Brain microvascular endothelial cell (primary cell): Measurements from ENCODE around the gene AEN.

Experiments used
- DNase-seq: peaks from one replicate; pipeline ENCODE4 v3.0.0-alpha.2; 2020
- H3K27ac ChIP-seq: fragments of 250-450 bp; sonication (Bioruptor Pico); 2 replicates; pipeline ENCODE4 v1.5.1; 2020; ENCODE audit warnings: mild to moderate bottlenecking, moderate library complexity
- H3K27me3 ChIP-seq: fragments of 250-450 bp; sonication (Bioruptor Pico); replicated peaks from 2 replicates; pipeline ENCODE4 v1.5.1; 2020; ENCODE audit warnings: mild to moderate bottlenecking
- H3K36me3 ChIP-seq: fragments of 250-450 bp; sonication (Bioruptor Pico); replicated peaks from 2 replicates; pipeline ENCODE4 v1.5.1; 2020; ENCODE audit warnings: mild to moderate bottlenecking
- H3K4me3 ChIP-seq: 2 replicates; pipeline ENCODE4 v1.5.1; 2011; ENCODE audit warnings: low read depth, mild to moderate bottlenecking, control low read depth, low read length, moderate library complexity
- CTCF ChIP-seq: IDR thresholded peaks from 2 replicates; pipeline ENCODE4 v1.5.1; 2011; ENCODE audit warnings: low read depth, mild to moderate bottlenecking, moderate library complexity, low read length, control low read depth, inconsistent platforms; ENCODE audit errors: missing control alignments
- in situ Hi-C: cut with HindIII; loops from 2 replicates; pipeline ENCODE4 v1.10.0; 2017; ENCODE audit warnings: low sequenced_read_pairs, low pct_ligation_motif_present

Gene AEN

GRCh38 chr15:88586401-88587162 lies 34.6 kb upstream of the AEN start:
- H3K27ac ChIP-seq: no peak overlapping the region
- DNase-seq: peak; percentile 24
- in situ Hi-C loops: no loop called here
- H3K36me3 ChIP-seq: no peaks in the 10 kb centered on the region
- TF ChIP-seq CTCF: no peak
- H3K4me3 ChIP-seq: no peak overlapping the region
- no peaks in the 10 kb centered on the region for H3K27me3 ChIP-seq

GRCh38 chr15:88590759-88591158 lies 30.4 kb upstream of the AEN start:
- H3K36me3 ChIP-seq: no peaks in the 10 kb centered on the region
- TF ChIP-seq CTCF: no peak
- DNase-seq: no peak

GRCh38 chr15:88591384-88591783 lies 29.8 kb upstream of the AEN start:
- Histone ChIP-seq H3K4me3 (no peak overlapping the region), H3K36me3 (no peaks in the 10 kb centered on the region), H3K27me3 (no peaks in the 10 kb centered on the region), H3K27ac (no peak overlapping the region)
- in situ Hi-C loops: no loop called here
- no peak for DNase-seq
- no peak for TF ChIP-seq CTCF

More at GRCh38 chr15:88590759-88591158, 30.4 kb upstream of the AEN start:
- Histone ChIP-seq H3K27me3 (no peaks in the 10 kb centered on the region), H3K4me3 (no peak overlapping the region), H3K27ac (no peak overlapping the region)
- in situ Hi-C loops: no loop called here

- H3K4me3 ChIP-seq: no peak overlapping the region
- no peak for TF ChIP-seq CTCF
- H3K27ac ChIP-seq: no peak overlapping the region
- no peak for DNase-seq
- no peaks in the 10 kb centered on the region for H3K36me3 ChIP-seq
- peaks cover 48% of the 10 kb centered on the region for H3K27me3 ChIP-seq
- in situ Hi-C loops: no loop called here
Measured at GRCh38 chr15:88603885-88604284, 17.3 kb upstream of the AEN start.

GRCh38 chr15:88604381-88605188 lies 16.6 kb upstream of the AEN start:
- H3K27me3 ChIP-seq: peaks cover 48% of the 10 kb centered on the region
- in situ Hi-C loops: no loop called here
- no peak overlapping the region for H3K27ac ChIP-seq
- H3K36me3 ChIP-seq: no peaks in the 10 kb centered on the region
- no peak overlapping the region for H3K4me3 ChIP-seq
- TF ChIP-seq CTCF: no peak
- no peak for DNase-seq
